NCI-H510A (cell line): ENCODE data around the gene AKAP6.

ENCODE experiments used
- DNase-seq: peaks from one replicate; lab custom pipeline; 2025; lab: John Stamatoyannopoulos, UW

The AKAP6 gene

DNA sequence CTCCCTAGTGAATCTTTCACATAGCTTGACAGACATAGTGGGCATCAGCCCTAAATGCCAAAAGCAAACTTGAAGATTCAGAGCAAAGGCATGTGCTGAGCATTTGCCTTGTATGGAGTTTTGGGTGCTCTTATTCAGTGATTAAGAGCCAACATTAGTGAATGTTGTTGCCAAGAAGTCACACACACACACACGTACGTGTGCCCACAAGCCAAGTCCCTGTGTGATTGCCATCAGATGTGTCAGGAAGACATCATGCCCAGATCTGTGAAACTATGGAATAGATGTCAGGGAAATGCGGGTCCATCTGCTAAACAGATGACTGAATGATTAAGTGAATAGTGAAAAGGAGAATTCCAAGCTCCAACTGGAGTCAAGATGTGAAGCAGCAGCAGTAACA is 149.0 kb downstream of the AKAP6 start:
- no peak for DNase-seq

DNA sequence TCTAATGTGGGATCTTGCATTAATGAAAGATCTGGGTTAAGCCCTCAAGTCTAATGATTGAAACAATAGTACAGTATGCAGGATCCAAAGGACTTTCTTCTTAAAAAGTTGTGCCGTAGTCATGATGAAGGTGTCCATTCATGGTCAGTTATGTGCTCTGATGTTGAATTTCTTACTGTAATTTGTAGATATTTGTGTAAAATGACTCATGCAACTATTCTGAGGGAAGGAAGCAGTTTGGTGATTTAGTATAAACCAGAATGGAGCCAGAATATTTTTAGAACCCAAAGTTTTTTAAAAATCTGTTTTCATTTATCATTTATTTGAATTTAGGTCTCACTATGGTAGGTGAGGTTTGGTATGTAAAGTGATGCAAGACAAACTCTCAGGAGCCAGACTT is 151.2 kb downstream of the AKAP6 start:
- DNase-seq, result no peak

DNA sequence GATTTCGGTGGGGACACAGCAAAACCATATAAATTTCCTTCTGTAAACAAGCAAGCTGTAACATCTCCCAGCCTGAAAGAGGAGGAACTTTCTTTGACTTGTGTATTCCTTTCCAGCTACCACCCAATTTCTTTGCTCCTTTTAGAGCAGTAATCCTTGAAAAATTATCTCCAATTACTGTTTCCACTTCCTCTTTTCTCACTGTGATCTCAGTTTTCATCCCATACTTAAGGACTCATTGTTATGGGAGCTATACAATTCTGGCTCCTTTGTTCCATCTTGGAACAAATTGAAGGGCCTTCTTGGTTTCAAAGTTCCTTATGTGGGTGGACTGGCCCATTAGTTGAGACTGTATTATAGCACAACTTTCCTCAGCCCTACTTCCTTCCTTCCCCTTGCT is 152.6 kb downstream of the AKAP6 start:
- DNase-seq, result no peak

DNA sequence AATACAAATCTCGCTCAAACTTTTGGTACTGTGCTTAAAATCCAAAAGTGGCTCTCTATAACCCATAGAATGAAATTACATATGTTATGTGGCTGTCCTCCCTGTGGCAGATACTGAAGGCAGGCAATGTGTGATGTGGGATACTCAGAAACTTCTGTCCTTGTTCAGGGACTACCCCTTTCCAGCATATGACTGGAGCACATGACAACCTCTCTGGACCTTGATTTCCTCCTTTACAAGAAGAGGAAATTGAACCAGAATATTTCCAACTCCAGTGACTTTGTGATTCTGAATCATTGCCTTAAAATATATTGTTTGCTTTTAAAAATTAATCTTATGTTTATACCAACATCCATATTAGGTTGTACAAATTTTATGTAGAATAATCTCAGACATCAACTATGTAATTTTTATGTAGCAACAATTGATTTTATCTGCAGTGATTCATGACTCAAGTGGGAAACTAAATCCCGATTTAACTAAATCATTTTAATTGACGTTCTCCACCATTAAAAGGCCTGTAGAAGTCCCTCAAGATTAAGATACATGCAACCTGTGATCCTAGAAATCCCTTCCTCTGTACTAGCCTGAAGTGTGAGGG is 162.4 kb downstream of the AKAP6 start:
- DNase-seq, result no peak

DNA sequence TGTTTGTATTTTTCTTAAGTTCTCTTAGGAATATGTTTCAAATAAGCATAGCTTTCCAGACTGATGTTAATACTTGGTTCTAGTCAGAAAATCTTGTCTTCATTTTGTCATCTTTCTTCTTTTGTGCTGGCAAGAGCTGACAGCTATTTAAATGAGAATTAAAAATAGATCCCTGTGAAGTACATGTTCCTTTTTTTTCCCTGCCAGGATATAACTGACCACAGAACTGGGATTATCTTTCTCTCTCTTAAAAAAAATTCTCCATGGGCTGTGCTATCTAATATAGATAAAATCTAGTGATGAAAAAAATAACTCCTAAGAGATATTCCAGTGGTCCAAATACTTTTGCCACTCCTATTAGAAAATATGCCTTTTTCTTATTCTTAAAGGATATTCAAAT is 163.4 kb downstream of the AKAP6 start:
- no peak for DNase-seq

DNA sequence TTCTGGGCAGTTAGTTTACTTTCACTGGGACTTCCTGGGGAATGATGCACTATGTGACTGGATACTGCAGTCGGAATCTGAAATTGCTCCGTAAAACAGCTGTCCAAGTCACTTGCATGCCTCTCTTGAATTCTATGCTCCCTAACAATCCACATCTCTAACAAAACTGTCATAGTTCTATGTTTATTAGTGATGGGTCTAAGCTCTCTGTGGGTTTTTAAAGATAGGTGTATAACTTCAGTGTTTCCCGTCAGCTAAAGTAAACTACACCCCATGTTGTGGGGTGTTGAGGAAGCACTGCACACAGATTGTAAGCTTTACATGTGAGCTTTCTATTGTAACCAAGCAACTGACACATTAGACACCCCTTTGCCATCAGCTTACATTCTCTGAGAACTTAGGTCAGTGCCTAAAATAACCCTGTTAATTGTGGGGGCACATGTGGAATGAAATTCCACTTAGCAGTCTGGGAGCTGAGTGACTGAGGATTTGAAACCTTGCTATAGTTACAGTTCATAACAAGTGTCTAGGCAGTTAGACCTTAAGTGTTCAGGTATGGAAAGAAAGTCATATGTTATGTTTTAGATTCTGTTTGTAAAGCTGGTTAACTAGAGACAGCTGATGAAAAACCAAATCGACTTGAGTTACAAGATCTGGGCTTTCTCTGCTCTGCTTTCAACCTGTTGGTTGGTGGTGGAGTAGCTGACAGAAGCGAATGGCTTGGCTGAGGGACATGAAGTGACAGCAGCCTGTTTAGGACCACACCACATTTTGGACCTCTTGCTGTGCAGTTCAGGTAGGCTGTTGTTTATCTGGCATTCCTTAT is 165.7 kb downstream of the AKAP6 start:
- DNase-seq, result no peak

DNA sequence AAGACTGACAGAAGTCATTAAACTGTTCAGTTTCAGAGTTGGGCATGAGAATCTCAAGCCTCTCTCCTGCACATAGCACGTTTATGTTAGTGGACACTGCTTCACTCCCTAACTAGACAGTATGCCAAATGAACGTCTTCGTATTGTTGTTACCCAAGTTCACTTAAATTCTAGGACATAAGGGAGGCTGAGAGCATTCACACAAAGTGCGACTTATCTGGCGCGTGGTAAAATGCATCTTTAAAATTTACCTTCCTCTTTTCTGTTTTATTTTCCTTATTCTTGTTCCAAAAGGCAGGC is 166.3 kb downstream of the AKAP6 start:
- DNase-seq, result no peak

DNA sequence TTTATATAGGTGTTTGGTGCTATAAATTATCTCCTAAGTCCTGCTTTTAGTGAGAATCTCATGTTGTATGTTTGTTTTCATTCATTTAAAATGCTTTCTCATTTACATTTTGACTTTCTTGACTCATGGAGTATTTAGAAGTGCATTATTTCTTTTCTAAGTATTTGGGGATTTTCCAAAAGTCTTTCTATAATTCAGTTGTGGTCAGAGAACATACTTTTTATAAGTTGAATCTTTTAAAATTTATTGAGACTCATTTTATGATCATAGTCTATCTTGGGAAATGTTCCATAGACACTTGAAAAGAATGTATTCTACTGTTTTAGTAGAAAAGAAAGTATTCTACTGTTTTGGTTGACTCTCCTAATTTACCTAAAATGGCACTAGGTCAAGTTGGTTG is 168.2 kb downstream of the AKAP6 start:
- no peak for DNase-seq

DNA sequence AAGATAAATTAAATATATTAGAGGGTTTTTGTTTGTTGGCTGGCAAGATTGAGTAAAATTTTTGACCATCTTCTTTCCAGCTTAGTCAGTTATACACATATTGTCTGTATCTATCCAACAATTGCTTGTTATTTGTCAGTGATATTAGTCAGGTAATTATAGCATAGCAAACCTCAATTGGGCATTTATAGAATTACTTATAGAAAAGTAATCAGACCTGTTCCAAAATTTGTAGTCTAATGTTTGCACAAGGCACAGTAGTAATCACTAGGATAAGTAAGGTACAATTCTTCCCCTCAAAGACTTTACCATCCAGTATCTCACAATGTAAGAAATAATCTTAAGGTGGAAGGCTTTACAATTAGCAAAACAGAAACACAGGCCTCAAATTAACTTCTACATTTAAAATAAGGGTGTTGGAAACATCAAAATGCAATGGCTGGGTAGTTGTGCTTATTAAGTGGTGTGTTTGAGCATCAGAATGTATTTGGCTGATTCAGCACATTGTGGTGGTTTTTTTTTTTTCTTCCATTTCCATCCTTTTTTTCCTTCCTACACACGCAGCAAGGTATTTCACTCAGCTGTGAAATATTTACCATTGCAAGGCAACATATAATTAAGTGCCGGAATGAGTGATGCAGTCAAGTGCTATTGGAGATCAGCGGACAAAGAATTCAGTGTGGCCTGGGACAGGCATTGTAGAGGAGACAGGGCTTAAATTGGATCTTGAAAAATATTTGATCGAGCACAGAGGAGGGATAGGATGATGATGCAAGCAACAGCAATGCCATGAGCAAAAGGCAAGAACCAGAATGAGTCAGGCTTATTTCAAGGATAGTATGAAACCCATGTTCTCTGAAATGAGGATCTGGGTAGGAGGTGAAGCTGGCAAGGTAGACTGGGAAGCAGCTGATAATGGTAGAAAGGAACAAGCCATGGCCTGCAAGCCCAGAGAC is 178.2 kb downstream of the AKAP6 start:
- no peak for DNase-seq

DNA sequence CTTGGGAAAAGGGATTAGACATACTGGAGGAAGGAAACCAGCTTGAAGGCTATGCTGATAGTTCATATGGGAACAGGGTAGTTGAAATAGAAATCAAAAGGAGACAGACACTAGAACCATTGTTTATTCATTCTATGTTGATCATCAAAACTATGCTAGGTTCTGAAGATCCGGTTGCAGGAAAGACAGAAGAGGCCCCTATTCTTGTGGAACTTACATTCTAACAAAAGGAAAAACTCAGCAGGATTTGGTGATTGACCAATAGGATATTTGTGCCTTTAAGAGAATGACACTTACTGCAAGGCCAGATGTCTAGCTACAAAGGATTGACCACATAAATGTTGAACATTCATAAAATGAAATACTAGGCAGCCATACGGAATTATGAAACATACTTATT is 179.2 kb downstream of the AKAP6 start:
- no peak for DNase-seq

DNA sequence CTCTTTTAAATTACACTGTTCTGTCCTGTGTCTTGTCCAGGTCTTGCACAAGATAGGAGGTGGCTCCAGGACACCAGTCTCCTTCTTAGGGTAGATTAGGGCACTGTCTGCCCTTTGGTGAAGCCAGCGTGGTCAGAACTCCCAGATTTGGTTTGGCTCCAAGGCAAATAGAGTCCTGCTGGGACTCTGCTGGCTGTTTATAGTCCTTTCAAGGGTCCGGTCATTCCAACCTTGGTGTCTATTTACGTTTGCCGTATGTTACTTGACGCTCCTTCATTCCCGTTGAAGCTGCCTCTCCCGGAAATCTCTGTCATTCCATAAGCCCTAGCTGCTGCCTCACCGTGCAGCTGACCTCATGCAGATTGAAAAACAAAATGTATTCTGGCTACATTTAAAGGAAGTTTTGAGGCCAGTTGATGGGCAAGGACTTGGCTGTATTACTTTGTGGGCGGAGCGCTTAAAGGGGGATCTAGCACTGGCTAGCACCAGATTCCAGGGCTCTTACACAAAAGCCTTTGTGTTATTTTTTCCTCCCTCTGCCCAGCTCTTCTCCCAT is 180.6 kb downstream of the AKAP6 start:
- no peak for DNase-seq

DNA sequence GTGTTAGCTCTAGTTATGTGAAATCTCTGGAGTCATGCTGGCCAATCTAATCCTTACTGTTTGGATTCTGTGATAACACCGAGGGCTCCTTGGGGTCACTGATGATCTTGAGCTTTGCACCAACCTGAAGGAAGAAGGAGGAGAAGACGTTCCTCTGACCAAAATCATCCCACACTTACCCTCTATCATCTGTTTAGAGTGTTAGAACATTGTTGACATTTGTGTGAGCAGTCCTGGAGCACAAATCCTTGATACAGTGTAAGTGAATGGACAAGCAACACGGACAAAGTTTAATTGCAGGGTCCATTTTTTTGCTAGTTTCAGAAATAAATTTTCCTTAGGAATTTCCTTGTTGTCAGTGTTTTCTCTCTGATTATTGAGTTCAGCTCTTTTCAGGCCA is 181.7 kb downstream of the AKAP6 start:
- no peak for DNase-seq

DNA sequence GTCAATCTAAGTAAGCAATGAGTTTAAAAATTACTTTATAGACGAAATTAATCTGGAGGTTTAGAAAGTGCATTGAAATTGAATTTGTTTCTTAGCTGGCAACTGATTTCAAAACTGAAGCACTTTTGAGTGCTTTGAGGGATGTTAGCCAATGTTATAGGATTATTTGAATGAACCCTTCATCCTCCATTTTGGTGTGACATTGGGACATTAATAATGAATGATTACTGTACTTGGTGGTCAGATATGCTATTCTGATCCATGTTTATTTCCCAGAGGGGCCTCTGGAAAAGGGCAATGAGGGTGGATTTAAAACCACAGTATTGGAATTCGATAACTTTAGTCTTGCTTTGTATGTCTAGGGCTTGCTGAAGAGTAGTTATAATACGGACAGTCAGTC is 183.2 kb downstream of the AKAP6 start:
- no peak for DNase-seq

DNA sequence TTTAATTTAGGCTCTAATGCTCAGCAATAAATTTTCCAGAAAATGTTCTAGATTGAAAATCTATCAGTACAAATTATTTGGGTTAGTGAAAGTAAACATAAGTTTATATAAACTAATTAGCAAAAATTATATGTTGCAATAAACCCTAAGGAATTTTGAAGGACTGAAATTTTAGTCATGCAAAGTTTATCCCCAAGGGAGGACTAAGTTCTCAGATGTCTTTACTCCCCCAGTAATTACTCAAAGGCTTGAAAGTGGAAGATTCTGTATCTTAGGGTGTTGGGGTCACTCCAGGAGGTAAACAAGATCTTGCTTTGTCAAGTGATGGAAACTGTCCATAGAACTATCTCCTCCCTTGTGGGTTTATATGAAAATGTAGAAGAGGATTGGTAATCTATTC is 183.7 kb downstream of the AKAP6 start:
- DNase-seq, result no peak

DNA sequence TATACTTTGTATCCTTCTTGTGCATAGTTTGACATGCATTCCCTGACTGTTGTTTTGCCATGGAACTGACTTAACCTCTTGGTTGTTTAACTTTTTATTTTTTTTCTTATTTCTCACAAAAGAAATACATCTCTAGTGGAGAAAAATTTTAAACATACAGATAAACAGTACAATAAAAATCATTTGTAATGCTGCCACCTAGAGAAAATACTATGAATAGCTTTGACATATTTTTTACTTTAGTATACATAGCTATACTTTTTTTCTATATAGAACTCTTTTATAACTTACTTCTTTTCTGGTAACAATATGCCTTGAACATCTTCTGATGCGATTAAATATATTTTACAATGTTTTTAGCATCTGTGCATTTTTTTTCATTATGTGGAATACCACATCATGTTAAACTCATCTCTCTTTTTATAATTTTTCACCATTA is 184.5 kb downstream of the AKAP6 start:
- no peak for DNase-seq

DNA sequence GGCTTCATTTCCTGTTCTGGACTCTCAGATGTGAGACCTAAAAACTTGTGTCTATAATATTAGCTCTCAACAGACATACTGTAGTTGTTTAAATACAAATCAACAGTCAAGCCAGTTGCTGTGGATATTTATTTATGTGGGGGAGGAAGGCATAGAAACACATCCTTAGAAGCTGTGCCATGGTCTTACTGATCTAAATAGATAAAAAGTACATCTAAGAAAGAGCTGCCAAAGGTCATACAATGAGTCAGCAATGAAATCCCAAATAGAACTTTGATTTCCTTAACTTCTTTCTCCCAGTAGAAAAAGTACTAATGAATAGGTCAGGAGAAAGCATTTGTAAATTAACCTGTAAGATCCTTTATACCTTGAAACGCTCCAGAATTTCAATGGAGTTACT is 185.1 kb downstream of the AKAP6 start:
- DNase-seq, result no peak

DNA sequence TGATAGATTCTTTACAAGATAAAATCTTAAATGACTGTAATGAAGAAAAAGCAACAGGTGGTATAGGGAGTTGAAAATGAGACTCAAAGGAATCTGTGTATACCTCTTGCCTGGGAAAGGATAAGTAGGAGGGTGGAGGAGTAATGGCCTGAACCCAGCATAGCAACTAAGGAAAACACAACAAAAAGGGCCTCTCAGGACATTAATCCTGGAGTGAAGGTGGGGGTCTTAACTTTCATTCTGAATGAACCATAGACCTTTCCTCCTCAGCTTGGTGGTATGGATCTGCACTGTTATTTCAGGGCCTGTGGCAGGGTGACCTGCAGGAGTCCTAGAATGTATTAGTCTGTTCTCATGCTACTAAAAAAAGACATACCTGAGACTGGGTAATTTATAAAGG is 185.6 kb downstream of the AKAP6 start:
- no peak for DNase-seq

DNA sequence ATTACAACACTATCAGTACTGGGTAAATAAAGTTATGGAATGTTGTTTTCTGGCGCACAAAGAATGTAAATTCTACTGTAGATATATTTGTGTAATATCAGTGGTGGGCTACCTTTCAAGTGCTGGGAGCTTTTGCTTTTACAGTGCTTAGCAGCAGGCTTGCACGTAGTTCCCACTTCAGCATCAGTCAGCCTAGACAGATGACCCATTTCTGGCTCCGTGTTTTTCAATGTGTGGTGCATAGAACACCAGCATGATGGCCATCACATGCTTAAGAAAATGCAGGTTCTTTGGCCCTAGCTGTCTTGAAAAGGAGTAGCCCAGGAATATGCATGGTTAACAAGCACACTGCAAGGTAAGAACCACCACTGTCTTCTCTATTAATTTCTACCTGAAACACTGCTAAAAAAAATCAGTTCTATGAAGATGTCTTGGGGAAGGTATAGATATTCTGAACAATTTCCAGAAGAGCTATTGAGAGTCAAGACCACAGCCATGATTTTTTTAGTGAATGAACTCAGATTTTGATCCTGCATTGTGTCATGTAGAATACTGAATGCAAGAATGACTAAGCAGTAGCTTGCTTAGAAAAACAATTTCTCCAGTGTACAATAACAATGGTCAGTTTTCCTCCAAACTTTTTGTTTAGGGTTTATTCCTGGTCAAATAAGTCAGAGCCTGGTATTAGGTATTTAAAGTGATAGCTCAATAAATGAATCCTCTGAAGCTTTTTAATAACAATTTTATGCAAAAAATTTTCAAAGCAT is 195.7 kb downstream of the AKAP6 start:
- no peak for DNase-seq

DNA sequence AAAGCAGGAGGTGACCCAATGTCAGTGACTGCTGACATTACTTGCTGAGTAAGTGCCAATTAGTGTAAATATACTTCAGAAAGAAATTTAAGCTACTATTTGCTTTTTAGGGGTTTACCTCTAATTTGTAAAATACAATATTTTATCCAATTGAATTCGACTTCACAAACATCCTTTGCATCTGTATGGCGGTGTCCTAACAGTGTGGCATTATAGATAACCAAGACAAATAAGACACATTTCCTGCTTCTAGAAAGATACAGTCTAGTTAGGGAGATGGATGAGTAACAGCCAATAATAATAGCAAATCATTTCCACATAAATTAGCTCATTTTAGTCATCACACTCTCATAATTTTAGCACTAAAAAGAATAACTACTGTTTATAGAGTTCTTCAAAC is 196.5 kb downstream of the AKAP6 start:
- DNase-seq, result no peak

DNA sequence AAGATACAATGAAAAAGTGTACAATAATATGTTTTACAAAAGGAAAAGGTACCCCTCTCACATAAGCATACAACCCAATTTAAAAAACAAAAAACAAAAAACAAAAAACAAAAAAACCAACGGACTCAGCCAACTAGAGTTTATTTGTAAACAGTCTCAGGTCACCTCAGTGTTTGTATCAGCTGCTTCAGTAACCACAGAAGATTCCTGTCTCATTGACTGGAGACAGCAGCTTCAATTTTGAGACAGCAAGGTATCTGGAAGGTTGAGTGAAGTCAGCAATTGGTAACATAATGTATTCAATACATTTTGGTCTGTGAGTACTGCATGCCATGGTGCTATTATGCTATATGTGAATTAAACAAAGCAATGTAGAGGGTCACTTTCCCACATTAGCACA is 201.7 kb downstream of the AKAP6 start:
- DNase-seq, result no peak

DNA sequence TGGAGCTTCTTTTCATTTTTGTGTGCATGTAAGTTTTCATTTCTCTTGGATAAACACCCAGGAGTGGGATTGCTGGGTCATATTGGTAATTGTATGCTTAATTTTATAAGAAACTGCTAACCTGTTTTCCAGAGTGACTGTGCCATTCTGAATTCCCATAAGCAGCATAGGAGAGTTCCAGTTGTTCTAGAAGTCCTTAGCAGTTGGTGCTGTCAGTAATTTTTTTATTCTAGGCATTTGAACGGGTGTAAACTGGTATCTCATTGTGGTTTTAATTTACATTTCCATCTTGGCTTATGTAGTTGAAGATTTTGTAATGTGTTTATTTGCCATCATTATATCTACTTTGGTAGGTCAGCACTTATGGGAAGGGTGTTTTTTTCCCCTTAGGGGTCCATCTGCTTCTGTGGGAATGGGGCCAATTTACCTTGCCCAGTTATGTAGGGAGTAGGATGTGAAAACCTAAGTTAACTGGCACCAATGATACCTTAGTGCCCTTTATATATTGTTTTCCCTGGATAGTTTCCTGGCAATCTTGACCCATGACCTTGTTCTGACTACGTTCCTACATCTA is 202.9 kb downstream of the AKAP6 start:
- no peak for DNase-seq

DNA sequence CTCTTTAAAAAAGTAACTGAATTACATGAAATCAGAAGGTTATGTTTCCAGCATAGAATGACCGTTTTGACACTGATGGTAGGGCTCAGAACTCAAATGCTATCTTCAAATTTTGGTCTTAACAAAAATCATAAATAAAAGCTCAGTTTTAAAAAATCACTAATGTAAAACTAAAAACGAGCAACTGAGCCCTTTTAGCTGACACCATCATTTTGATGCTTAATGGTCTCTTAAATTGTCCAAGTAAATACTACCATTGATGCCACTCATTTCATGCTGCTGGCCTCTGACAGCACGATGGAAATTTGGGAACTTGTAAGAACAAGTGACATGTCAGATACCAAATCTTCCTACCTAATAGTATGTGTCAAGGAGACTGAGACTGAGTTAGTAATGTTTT is 205.0 kb downstream of the AKAP6 start:
- DNase-seq, result no peak
